ENCODE data around the gene TREM1. TPM values are rescaled to one million over a fixed set of nuclear protein-coding genes. Genes with fewer than 3 reads are reported as not detected.
"Not testable (repeated sequence)": the region's sequence is repeated elsewhere in the genome, so short reads cannot be mapped to it uniquely, and the experiment has no call there.

TREM1 gene
- not detected in 2 replicates for total RNA-seq

- DNase-seq, result no peak
Observed at GRCh38 chr6:41286544-41287346, at the start of gene TREM1. Gene TREM1, minus strand, starts transcription at chr6:41286682. Its CDS starts 27 bp downstream, at chr6:41286655.

GRCh38 chr6:41335943-41336342, 49.5 kb upstream of the TREM1 start:
- no peak for DNase-seq

DNA sequence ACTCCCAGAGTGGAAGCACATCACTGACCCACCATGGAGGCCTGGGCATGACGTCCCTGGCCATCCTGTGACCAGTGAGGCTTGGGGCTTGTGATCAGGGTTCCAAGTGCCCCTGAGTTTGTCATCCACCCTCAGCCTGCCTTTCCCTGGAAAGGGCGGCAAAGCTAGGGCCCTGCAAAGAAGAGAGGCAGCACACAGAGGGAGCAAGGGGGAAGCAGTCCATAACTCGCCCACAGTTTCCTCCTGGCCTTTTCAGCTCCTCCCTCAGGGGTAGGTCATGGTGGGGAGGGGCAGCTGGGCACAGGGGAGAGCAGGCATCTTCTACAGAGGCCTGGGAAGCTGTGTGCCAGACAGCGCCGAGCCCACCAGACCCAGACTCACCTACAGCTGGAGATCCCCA, 48.8 kb upstream of the TREM1 start, which contains the start of gene NCR2:
Gene NCR2, plus strand, starts transcription at position 313 of the 400 bp plus-strand sequence. CDS start 269 bp downstream, outside the sequence.
- no peak for DNase-seq

DNA sequence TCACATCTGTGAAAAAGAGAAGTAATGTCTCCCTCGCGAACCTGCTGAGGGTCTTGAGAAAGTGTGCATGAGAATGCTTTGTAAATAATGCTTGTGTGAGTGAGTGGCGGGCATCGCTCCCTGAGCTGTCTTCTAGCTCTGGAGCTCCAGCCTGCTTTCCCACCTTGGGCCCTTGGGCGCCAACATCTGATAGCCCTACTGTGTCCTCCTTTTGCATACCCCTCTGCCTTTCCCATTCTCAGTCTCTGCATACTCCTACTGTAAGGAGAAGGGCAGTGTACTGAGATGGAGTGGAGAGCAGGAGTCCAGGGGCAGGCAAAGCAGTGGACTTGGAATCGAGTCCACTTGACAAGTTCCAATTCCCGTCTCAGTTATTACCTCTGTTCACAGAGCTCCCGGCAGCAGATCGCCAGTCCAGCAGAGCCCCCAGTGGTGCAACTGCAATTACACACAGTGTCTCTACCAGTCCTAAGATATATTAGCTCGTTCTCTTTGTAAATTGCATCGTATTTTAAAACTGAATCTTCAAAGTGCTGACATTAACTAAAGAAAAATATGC, 48.1 kb upstream of the TREM1 start:
- no peak for DNase-seq

DNA sequence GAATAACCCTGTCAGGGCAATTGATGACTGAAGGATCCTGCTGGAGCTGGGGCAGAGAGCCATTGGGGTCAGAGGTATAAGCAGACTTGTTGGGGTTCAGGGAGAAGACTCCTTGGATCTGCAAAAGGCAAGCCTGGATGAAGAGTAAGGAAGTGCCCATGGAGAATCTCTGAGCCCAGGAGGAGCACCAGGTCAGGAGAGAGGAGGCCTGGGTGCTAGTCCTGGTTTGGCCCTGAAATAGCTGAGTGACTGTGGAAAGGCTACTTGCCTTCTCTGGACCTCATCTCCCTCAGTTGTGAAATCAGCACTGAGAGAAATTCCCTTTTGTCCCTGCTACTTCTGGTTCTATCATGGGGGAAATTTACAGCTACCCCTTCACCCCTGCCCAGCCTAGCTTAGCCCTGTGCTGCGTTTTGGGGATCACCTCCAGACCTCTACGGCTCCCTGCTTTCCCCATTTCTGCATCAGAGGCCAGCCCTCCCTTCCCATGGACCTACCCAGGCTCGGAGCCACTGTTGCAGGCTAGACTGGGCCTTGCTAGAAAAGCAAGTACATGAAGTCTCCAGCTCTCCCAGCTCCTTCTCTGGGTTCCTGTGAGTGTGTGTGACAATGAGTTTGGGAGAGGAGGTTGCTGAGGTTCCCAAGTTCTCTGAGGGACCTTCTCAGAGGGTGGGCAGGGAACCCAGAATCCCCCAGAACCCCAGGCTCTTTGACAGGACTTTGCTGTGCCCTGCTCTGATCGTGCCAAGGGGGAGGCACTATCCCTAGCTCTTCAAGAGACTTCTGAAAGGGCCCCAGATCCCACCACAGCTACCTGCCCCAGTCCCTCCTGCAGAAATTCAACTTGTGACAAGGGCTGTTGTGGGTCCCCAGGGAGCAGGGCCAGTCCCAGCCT, 46.6 kb upstream of the TREM1 start:
- DNase-seq, result no peak

- DNase-seq, result no peak
Observed at GRCh38 chr6:41332241-41332640, 45.8 kb upstream of the TREM1 start.

DNA sequence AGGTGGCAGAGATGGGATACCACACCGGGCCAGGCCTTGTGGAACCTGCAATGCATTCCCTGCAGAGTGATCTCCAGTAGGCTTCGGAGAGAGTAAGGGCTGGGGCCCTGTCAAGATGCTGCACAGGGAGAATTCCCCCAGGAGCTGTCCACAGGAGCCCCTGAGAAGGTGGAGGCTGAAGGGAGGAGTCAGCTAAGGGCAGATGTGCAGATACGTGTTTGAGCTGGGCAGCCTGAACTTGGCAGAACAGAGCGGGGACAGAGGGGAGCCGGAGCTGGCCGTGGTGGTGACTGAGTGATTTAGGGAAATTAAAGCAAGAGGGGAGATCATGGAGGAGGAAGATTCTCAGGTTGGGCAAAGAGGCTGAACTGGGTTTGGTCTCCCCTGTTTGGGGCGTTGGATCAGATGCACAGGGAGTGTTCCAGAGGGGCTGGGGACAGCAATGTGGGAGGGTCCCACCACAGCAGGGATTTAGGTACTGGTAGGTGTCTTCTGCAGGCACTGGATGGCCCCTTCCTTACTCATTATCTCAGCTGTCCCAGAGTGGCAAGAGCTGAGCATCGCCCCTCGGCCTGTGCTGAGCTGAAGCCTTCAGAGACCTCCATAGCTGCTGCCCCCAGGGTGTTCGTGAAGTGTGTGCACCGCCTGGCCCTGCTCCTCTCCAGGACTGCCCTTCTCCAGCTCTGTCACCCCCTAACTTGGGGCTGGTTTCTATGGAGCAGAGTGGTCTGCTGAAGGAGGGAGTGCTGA, 45.1 kb upstream of the TREM1 start:
- DNase-seq, result no peak

GRCh38 chr6:41327177-41327576, 40.7 kb upstream of the TREM1 start:
- no peak for DNase-seq

DNA sequence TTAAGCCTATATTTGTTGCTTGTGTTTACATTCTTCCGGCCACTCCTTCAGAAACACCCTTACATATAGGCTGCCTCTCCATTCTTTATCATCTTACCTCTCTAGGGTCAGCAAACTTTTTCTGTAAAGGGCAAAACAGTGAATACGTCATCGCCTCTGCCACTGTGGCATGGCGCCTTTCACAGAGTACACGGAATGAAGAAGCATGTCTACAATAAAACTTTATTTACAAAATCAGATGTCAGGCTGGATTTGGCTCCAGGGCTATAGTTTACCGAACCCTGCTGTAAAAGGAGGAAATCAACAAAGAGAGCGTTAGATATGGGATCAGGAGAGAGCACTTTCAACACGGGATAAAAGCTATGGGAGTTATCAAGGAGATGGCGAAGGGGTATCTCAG, 39.6 kb upstream of the TREM1 start:
- DNase-seq, result no peak

DNA sequence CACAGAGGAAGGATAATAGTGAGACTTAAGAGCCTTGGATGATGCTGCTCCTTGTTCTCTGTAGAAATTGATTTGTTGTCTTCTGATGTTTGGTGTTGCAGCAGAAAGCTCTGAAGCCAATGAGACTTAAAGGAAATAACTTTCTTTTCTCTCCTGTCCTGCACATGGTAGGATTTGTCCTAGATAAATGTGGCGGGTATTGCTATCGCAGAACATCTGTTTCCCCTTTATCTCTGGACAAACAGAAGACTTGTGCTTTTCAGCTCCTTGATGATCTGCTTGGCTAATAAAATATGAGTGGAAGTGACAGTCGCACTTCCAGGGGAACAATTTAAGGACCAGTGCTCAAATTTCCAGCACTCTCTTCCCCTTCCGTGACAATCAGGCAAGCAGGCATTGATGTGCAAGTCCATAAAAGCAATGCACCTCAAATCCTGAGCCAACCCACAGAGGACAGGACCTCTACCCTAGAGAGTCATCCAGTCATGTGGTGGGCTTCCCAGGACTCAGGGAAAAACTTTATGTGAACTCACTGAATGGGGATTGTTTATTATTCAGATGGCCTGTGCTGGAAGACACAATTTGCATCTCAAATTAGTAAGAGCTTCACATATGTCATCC, 39.1 kb upstream of the TREM1 start:
- DNase-seq, result no peak

DNA sequence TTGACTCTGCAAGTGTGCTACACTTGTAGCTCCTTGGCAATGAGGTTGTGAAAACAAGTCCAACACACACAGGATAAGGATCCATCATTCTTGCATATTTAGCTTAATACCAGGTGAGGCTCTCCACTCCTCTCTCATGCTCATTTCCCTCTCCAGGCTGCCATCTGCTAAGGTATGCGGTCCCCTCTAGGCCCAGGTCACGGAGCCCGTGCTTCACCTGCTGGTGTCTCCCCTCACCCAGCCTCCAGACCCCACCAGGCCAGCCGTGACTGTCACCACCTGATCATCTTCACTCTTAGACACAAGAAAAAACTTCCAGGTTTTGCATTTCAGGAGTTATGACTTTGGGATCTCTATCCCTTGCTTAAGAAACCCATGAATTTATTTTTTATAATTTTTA, 34.7 kb upstream of the TREM1 start:
- no peak for DNase-seq

DNA sequence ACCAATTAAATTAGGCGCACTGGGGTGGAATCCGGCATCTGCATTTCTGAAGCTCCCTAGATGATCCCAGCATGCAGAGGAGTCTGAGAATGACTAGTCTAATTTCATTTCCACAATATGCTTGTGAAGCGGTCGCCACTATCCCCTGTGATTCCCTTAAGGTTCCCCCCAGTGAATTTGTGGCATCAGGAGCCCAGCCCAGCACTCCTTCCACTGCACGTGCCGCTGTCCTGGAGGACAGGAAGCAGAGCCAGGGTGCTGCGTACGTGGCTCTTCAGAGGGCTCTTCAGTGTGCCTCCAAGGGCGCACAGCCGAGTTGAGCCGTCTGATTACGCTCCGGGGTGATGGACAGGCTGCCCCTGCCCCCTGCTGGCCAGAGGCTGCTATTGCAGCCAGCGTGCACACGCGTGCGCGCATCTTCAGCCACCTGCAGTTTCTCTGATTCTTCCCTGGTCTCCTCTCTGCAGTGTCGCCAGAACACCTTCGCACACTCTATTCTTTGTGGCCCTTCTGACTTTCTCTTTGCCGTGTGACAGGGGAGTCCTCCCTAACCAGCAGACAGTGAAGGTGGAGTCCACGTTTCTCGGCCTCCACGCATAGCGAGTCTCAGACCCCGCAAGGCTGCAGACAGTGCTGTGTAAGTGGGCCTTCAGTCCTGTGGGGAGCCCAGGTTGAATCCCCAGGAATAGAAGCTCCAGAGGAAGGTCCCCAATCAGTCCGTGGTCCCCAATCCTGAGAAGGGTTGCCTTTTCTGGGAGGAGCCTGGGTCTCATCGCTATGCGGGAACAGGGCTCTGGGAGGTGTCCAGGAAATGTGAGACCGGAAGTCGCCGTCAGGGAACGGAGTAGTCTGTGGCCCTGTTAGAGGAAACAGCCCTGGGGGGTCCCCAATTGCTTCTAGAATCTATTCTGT, 32.4 kb upstream of the TREM1 start:
- DNase-seq, result peak; percentile 88

DNA sequence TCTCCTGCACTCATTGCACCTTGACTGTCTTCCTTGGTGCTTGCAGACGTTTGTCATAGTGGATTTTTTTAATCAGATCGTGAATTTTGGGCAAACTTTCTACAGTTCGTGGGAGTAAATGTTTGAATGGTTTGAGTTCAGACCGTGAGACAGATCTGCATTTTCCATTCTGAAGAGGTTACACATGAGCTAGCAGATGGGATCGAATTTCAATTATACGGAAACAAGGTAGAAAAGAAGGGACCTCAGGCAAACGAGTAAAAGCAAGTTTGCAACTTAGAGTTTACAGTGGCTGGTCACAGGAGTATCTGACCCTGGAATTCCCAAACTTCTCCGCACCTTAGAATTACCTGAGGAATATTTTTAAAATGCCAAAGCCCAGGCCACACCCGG, 31.8 kb upstream of the TREM1 start:
- no peak for DNase-seq

GRCh38 chr6:41315943-41316620, 29.6 kb upstream of the TREM1 start:
- no peak for DNase-seq

- no peak for DNase-seq
Observed at GRCh38 chr6:41315203-41315602, 28.7 kb upstream of the TREM1 start.

- DNase-seq, result peak; percentile 77
Observed at GRCh38 chr6:41306187-41306854, 19.8 kb upstream of the TREM1 start.

- no peak for DNase-seq
Observed at GRCh38 chr6:41302638-41303037, 16.2 kb upstream of the TREM1 start.

- no peak for DNase-seq
Observed at GRCh38 chr6:41298785-41299502, 12.5 kb upstream of the TREM1 start.

- not testable (repeated sequence) for DNase-seq
Observed at GRCh38 chr6:41297248-41297647, 10.8 kb upstream of the TREM1 start.
